GM12864 (cell line): ENCODE results near the gene TMEM132D.

Experiments
- DNase-seq: peaks from one replicate; pipeline ENCODE4 v3.0.0-alpha.2; 2011; ENCODE audit warnings: low read depth
- H3K4me3 ChIP-seq: 2 replicates; pipeline ENCODE4 v1.5.1; 2011; ENCODE audit warnings: mild to moderate bottlenecking, low read depth, low read length, control low read depth
- CTCF ChIP-seq: IDR thresholded peaks from 2 replicates; pipeline ENCODE4 v1.5.1; 2011; ENCODE audit warnings: low read depth, mild to moderate bottlenecking, moderate library complexity, low read length, control low read depth, inconsistent platforms; ENCODE audit errors: missing control alignments

Gene TMEM132D

GRCh38 chr12:129903956-129904829 lies at the start of gene TMEM132D:
TSS of gene TMEM132D (minus strand) at chr12:129904025.
- no peak within 1 kb of the TSS for H3K4me3 ChIP-seq
- no peak for TF ChIP-seq CTCF
- no peak for DNase-seq

GRCh38 chr12:129949651-129950050 lies 45.8 kb upstream of the TMEM132D start:
- DNase-seq, result no peak
- H3K4me3 ChIP-seq, result no peak overlapping the region
- no peak for TF ChIP-seq CTCF

GRCh38 chr12:129941618-129942017 lies 37.8 kb upstream of the TMEM132D start:
- TF ChIP-seq CTCF, result no peak
- H3K4me3 ChIP-seq, result no peak overlapping the region
- no peak for DNase-seq

GRCh38 chr12:129938089-129938488 lies 34.3 kb upstream of the TMEM132D start:
- DNase-seq, result no peak
- H3K4me3 ChIP-seq, result no peak overlapping the region
- TF ChIP-seq CTCF, result no peak

GRCh38 chr12:129937426-129937825 lies 33.6 kb upstream of the TMEM132D start:
- no peak for TF ChIP-seq CTCF
- DNase-seq, result no peak
- no peak overlapping the region for H3K4me3 ChIP-seq

- no peak for DNase-seq
- no peak for TF ChIP-seq CTCF
- no peak overlapping the region for H3K4me3 ChIP-seq
Observed at GRCh38 chr12:129928643-129929042, 24.8 kb upstream of the TMEM132D start.
